Neural cell (in vitro differentiated cells): ENCODE measurements around the gene KHSRP.

Experiments
- CTCF ChIP-seq: fragments of 450-650 bp; IDR thresholded peaks from 2 replicates; pipeline ENCODE4 v1.5.1; 2014; ENCODE audit warnings: antibody characterized with exemption, mild to moderate bottlenecking, moderate library complexity; ENCODE audit not compliant: poor library complexity, severe bottlenecking
- EZH2 ChIP-seq: fragments of 200-600, 300-800 bp; shearing (Covaris generic), sonication (generic); IDR thresholded peaks from 2 replicates; pipeline ENCODE4 v1.6.1; 2014; ENCODE audit warnings: antibody characterized with exemption, low read length, borderline replicate concordance, mild to moderate bottlenecking; ENCODE audit not compliant: insufficient read depth, poor library complexity, severe bottlenecking
- RAD21 ChIP-seq: fragments of 450-650 bp; conservative IDR thresholded peaks from 2 replicates; pipeline ENCODE4 v1.6.1; 2014; ENCODE audit warnings: antibody characterized with exemption, mild to moderate bottlenecking, moderate library complexity
- TF ChIP-seq, protein P1 (sequence below): IDR thresholded peaks from 2 replicates; pipeline ENCODE4 v1.6.1; 2012; ENCODE audit warnings: borderline replicate concordance

DNA sequence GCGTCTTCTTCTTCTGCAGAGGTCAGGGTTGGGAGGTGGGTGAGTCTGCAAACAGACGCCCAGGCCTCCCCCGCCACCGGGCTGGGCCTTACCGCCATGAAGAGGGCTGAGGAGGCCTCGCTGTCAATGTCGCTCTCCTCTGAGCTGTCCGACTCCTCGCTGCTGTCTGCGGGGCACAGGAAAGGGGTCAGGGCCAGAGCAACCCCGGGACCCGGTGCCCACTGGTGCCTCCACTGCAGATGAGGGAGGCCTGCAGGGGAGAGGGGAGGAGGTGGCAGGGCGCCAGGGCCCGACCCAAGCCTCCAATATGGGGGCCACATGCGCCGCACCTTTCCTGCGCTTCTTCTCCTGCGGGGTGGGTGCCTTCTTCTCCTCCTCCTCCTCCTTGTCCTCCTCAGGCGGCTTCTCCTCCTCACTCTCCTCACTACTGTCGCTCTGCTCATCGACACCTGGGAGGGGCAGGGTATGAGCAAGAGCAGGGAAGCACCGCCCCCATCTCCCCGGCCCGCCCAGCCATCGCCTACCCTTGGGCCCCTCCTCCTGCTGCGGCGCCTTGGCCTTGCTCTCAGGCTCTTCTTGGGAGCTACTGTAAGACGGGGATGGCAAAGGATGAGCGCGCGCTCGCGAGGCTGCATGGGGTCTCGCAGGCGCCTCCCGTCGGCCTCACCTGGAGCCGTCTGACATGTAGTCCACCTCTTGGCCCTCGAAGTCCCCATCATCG is 43.4 kb downstream of the KHSRP start:
- TF ChIP-seq EZH2: no peak
- TF ChIP-seq CTCF: no peak
- TF ChIP-seq RAD21: no peak
- TF ChIP-seq, protein P1, sequence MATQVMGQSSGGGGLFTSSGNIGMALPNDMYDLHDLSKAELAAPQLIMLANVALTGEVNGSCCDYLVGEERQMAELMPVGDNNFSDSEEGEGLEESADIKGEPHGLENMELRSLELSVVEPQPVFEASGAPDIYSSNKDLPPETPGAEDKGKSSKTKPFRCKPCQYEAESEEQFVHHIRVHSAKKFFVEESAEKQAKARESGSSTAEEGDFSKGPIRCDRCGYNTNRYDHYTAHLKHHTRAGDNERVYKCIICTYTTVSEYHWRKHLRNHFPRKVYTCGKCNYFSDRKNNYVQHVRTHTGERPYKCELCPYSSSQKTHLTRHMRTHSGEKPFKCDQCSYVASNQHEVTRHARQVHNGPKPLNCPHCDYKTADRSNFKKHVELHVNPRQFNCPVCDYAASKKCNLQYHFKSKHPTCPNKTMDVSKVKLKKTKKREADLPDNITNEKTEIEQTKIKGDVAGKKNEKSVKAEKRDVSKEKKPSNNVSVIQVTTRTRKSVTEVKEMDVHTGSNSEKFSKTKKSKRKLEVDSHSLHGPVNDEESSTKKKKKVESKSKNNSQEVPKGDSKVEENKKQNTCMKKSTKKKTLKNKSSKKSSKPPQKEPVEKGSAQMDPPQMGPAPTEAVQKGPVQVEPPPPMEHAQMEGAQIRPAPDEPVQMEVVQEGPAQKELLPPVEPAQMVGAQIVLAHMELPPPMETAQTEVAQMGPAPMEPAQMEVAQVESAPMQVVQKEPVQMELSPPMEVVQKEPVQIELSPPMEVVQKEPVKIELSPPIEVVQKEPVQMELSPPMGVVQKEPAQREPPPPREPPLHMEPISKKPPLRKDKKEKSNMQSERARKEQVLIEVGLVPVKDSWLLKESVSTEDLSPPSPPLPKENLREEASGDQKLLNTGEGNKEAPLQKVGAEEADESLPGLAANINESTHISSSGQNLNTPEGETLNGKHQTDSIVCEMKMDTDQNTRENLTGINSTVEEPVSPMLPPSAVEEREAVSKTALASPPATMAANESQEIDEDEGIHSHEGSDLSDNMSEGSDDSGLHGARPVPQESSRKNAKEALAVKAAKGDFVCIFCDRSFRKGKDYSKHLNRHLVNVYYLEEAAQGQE: no peak
